ENCODE data around the gene TBX15. TPM values are rescaled to one million over a fixed set of nuclear protein-coding genes. Genes with fewer than 3 reads are reported as not detected.
A peak's percentile ranks its signal among the peaks of the same experiment; 100 is the strongest.

Gene TBX15
- total and polyA plus RNA-seq, 4 donors = 0.07 to 0.31 (median 0.24) TPM

DNA sequence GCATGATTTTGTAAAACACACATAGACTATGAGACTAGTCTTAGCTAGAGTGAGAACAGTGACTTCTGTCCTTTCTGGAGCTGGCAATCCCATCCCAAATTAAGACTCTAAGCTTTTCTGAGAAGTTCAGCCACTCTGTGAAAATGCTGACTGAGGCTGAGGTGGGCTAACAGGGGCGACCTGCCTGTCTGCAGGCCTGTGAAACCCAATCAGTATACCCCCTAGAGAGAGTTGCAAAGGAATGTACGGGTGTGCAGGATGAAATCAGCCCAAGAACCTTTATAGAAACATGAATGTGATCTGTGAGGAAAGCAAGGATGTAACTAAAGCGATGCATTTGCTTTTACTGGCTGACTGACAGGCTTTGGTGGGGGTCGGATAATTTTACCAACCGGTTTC is 16.0 kb upstream of the TBX15 start:
- Histone ChIP-seq H3K4me1 (ENCODE audit: control insufficient read depth in 5 of 5, insufficient read depth in 5 of 5, low read length in 5 of 5) (peaks cover 0 to 32% (median 11%) of the 10 kb centered on the region in 5 donors), H3K36me3 (ENCODE audit: control insufficient read depth in 4 of 4, insufficient read depth in 4 of 4, low read length in 4 of 4) (no peaks in the 10 kb centered on the region), H3K27me3 (ENCODE audit: control insufficient read depth in 3 of 3, insufficient read depth in 3 of 3, low read length in 2 of 3) (peaks cover 10 to 99% (median 95%) of the 10 kb centered on the region in 3 donors), H3K27ac (ENCODE audit: low read depth in 1 of 2, low read length in 1 of 2) (no peak overlapping the region), H3K4me3 (no peak overlapping the region), H3K9me3 (ENCODE audit: control insufficient read depth in 4 of 4, insufficient read depth in 3 of 4, low read length in 3 of 4) (peaks cover 0 to 21% (median 0%) of the 10 kb centered on the region in 4 donors), H3K9ac (ENCODE audit: insufficient read depth in 1 of 2, low read length in 2 of 2) (no peak overlapping the region)
- DNase-seq (no peak), ATAC-seq (ENCODE audit: insufficient read depth, low FRiP score) (no peak)
- TF ChIP-seq, protein P1, sequence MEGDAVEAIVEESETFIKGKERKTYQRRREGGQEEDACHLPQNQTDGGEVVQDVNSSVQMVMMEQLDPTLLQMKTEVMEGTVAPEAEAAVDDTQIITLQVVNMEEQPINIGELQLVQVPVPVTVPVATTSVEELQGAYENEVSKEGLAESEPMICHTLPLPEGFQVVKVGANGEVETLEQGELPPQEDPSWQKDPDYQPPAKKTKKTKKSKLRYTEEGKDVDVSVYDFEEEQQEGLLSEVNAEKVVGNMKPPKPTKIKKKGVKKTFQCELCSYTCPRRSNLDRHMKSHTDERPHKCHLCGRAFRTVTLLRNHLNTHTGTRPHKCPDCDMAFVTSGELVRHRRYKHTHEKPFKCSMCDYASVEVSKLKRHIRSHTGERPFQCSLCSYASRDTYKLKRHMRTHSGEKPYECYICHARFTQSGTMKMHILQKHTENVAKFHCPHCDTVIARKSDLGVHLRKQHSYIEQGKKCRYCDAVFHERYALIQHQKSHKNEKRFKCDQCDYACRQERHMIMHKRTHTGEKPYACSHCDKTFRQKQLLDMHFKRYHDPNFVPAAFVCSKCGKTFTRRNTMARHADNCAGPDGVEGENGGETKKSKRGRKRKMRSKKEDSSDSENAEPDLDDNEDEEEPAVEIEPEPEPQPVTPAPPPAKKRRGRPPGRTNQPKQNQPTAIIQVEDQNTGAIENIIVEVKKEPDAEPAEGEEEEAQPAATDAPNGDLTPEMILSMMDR (IDR thresholded peaks at IDR 0.05; ENCODE audit: control extremely low read depth, extremely low read depth) = no peak
- WGBS, 2 donors = 20 to 32% methylated on average over 5 of the region's 5 CpGs

DNA sequence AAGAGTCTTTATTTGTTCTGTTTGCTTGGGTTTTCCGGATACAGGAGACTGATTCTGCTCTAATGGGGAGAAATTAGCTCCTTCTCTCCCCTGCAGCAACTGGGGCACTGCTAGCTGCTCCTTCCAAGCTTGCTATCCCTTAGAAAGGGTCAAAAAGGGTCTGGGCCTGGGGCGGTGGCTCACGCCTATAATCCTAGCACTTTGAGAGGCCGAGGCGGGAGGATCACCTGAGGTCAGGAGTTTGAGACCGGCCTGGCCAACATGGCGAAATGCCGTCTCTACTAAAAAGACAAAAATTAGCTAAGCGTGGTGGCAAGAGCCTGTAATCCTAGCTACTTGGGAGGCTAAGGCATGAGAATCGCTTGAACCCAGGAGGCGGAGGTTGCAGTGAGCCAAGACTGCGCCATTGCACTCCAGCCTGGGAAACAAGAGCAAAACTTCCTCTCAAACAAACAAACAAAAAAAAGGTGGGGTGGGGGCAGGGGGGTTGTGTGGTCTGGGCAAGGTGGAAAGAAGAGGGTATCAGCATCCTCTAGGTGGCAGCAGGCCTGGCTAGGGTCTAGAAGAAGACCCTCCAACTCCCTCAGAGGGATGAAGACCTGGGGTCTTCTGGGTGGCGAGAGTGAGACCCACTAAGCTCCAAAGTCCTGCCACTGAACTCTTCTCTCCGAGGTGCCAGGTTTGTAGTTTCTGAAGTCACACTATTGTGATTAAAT is 15.4 kb upstream of the TBX15 start:
- TF ChIP-seq, protein P1 (IDR thresholded peaks at IDR 0.05; ENCODE audit: control extremely low read depth, extremely low read depth) = no peak
- no peak overlapping the region for H3K9ac ChIP-seq (ENCODE audit: insufficient read depth in 1 of 2, low read length in 2 of 2)
- WGBS, 2 donors = 37 to 43% methylated on average over 14 of the region's 14 CpGs
- H3K36me3 ChIP-seq (ENCODE audit: control insufficient read depth in 4 of 4, insufficient read depth in 4 of 4, low read length in 4 of 4) = no peaks in the 10 kb centered on the region
- H3K27me3 ChIP-seq (ENCODE audit: control insufficient read depth in 3 of 3, insufficient read depth in 3 of 3, low read length in 2 of 3) = peaks cover 10 to 99% (median 96%) of the 10 kb centered on the region in 3 donors
- H3K9me3 ChIP-seq (ENCODE audit: control insufficient read depth in 4 of 4, insufficient read depth in 3 of 4, low read length in 3 of 4) = peaks cover 0 to 21% (median 0%) of the 10 kb centered on the region in 4 donors
- no peak overlapping the region for H3K27ac ChIP-seq (ENCODE audit: low read depth in 1 of 2, low read length in 1 of 2)
- DNase-seq (no peak), ATAC-seq (ENCODE audit: insufficient read depth, low FRiP score) (no peak)
- no peak overlapping the region for H3K4me3 ChIP-seq
- H3K4me1 ChIP-seq (ENCODE audit: control insufficient read depth in 5 of 5, insufficient read depth in 5 of 5, low read length in 5 of 5) = peaks cover 0 to 32% (median 11%) of the 10 kb centered on the region in 5 donors

DNA sequence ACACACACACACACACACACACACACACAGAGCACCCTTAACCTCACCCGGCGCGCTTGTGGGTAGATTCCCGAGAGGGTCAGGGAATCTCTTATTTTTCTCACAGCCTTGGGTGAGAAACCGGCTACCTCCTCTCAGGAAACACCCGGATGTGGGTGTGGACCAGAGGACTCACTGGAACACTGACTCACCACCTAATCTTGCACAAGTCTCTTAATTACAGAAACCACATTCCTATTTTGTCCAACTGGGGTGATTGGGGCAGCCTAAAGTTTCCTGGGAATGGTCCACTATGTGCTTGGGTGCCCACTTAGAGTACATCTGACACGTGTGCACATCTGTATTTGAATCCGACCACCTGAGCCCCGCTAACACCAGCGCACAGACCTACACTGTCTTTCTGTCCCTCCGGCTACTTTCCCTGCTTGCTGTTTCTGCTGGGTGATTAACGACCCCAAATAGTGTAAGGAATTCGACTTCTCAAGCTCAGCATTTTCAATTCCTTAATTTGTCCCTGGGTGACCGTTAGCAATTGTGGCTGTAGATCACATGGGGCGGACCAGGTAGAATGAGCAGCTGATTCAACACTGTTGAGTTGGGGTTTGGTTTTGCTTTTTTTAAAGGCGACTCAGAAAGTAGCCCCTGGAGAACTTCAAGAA is 14.0 kb upstream of the TBX15 start:
- Histone ChIP-seq H3K27me3 (ENCODE audit: control insufficient read depth in 3 of 3, insufficient read depth in 3 of 3, low read length in 2 of 3) (peaks cover 8 to 98% (median 94%) of the 10 kb centered on the region in 3 donors), H3K4me1 (ENCODE audit: control insufficient read depth in 5 of 5, insufficient read depth in 5 of 5, low read length in 5 of 5) (peaks cover 0 to 19% (median 8%) of the 10 kb centered on the region in 5 donors), H3K9me3 (ENCODE audit: control insufficient read depth in 4 of 4, insufficient read depth in 3 of 4, low read length in 3 of 4) (peaks cover 0 to 16% (median 0%) of the 10 kb centered on the region in 4 donors), H3K27ac (ENCODE audit: low read depth in 1 of 2, low read length in 1 of 2) (no peak overlapping the region), H3K36me3 (ENCODE audit: control insufficient read depth in 4 of 4, insufficient read depth in 4 of 4, low read length in 4 of 4) (no peaks in the 10 kb centered on the region), H3K4me3 (no peak overlapping the region), H3K9ac (ENCODE audit: insufficient read depth in 1 of 2, low read length in 2 of 2) (no peak overlapping the region)
- 6 to 12% methylated on average over 16 of the region's 16 CpGs for WGBS, 2 donors
- ATAC-seq (ENCODE audit: insufficient read depth, low FRiP score) (peak; percentile 49), DNase-seq (peak in 1 of 3 donors; percentile 5)
- TF ChIP-seq, protein P1 (IDR thresholded peaks at IDR 0.05; ENCODE audit: control extremely low read depth, extremely low read depth) = no peak

All from lung (tissue), 12 donors.